ENCODE results near the gene TMEM18.

TMEM18 gene

DNA sequence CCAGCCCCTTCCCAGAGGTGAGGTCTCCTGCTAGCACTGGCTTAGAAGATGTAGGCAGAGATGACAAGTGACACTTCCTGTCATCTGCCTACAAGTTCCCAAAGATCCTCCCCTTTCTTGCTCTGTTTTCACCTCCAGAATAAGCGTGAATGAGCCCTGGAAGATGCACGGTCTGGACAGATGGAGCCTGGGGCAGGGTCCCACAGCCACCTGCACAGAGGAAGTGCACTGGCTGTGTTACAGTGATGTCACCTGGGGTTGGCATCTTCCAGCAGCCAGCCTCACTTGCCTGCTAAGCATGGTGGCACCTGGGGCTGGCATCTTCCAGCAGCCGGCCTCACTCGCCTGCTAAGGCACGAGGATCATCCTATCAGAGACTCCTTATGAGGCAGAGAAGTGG lies 32.3 kb downstream of the TMEM18 start:
- no peak for DNase-seq (ENCODE audit: low read depth in 2 of 2)
- TF ChIP-seq, protein P1, sequence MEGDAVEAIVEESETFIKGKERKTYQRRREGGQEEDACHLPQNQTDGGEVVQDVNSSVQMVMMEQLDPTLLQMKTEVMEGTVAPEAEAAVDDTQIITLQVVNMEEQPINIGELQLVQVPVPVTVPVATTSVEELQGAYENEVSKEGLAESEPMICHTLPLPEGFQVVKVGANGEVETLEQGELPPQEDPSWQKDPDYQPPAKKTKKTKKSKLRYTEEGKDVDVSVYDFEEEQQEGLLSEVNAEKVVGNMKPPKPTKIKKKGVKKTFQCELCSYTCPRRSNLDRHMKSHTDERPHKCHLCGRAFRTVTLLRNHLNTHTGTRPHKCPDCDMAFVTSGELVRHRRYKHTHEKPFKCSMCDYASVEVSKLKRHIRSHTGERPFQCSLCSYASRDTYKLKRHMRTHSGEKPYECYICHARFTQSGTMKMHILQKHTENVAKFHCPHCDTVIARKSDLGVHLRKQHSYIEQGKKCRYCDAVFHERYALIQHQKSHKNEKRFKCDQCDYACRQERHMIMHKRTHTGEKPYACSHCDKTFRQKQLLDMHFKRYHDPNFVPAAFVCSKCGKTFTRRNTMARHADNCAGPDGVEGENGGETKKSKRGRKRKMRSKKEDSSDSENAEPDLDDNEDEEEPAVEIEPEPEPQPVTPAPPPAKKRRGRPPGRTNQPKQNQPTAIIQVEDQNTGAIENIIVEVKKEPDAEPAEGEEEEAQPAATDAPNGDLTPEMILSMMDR (IDR thresholded peaks at IDR 0.05; ENCODE audit: low read depth, low read length) = no peak
- no peak overlapping the region for H3K4me3 ChIP-seq (replicated peaks in 1 of 2; ENCODE audit: low read depth in 2 of 2, low read length in 2 of 2)

DNA sequence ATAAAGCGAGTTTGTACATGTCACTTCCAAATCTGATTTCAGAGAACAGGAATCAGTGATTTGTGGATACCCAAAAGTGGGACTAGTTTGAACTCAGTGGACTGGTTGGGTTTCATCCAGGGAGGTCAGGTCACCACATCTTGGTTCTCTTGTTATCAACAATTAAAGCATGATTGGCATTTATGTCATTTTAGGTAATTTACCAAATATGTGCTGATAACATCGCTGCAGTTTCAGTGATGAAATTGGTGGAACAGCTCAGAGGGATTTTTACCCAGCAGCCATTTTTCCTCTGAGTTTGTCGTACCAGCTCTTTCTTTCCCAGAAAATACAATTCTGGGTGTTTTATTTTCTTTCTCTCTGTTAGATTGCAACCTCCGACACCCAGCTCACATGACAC lies 33.4 kb downstream of the TMEM18 start:
- TF ChIP-seq, protein P1 (IDR thresholded peaks at IDR 0.05; ENCODE audit: low read depth, low read length) = no peak
- DNase-seq (ENCODE audit: low read depth in 2 of 2) = no peak
- no peak overlapping the region for H3K4me3 ChIP-seq (replicated peaks in 1 of 2; ENCODE audit: low read depth in 2 of 2, low read length in 2 of 2)

DNA sequence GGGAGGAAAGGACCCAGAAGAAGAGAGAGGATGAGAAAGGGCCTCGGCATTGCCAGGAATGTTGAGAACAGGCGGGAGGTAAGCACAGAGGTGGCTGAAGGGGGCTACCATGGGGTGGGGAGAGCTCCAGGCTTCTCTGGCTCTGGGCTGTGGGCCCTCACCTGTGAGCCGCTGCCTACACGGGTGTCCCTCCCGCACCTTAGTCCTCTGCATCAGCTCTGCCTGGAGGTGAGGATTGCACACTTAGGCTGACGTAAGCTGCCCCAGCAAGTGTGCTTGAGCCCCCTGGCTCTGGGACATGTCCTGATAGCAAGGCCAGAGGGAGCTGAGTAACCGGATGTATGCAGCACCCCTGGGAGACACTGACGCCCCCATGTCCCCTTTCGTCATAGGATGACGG lies 33.9 kb downstream of the TMEM18 start:
- DNase-seq (ENCODE audit: low read depth in 2 of 2) = no peak
- no peak overlapping the region for H3K4me3 ChIP-seq (replicated peaks in 1 of 2; ENCODE audit: low read depth in 2 of 2, low read length in 2 of 2)
- TF ChIP-seq, protein P1 (IDR thresholded peaks at IDR 0.05; ENCODE audit: low read depth, low read length) = no peak

DNA sequence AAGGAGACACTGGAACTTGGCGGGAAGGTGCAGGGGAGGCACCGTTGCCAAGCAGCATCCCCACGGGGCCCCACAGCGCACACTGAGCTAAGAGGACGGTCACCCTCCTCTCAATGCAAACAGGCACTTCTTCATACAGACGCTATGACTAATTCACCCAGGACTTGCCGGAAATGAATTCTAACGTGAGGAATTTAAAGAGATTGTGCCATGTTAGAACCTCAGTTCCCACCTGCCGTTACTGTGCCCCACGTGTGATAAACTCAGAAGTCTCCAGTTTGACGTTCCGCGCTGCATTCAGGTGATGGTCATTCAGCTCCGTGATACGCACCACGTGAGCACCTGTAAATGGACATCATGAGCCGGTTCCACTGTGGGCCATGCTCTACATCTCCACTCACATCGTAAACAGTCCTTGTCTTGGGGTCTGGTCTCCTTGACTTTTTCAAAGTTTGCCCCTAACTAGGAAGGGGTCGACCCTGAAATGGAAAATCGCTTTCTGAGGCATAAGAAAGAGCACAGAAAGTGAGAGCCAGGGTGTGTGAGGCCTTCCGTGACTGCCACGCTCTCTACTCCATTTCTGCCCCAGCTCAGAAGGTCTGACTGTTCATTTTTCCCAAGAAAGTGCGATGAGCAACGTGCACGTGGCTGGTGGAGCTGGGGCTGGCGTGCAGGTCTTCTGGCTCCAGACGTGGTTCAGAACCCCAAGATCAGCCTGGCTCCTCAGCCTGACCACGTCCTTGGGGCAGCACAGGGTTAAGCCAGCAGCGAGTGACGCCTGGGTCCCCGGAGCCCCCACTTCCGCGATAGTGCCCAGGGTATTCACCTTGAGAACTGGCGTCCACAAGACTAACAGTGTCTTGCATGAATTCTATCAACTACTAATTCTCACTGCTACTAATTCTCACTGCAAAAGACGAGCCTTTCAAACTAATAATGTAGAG lies 35.1 kb downstream of the TMEM18 start:
- DNase-seq (ENCODE audit: low read depth in 2 of 2) = no peak
- no peak overlapping the region for H3K4me3 ChIP-seq (replicated peaks in 1 of 2; ENCODE audit: low read depth in 2 of 2, low read length in 2 of 2)
- TF ChIP-seq, protein P1 (IDR thresholded peaks at IDR 0.05; ENCODE audit: low read depth, low read length) = no peak

DNA sequence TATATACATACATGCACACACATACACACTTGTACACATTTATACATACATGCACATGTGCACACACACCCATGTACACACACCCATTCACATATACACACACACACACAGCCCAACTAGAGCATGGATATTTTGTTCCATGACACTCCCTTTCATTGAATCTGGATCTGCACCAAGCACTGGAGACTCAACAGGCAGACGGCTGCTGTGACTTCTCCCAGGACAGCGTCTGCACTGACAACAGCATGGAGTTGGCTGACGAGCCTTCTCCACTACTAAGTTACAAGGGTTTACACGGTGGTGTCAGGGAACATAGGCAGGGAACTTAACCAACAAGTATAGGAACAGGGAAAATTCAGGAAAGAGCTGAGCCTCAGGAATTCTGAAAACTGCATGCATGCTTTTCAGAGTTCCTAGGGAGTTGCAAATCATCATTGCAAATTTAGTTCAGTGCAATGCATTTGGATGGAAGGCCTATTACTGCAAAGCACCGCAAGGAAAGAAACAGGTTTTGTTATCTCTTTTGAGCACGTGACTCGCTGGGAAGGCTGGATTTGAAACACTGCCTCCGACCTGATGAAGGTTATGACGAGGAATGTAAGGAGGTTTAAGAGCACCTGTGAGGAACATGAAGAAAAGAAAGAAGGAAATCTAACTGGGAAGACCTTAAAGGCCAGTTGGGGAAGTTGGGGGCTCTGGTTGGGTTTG lies 35.9 kb downstream of the TMEM18 start:
- DNase-seq (ENCODE audit: low read depth in 2 of 2) = no peak
- TF ChIP-seq, protein P1 (IDR thresholded peaks at IDR 0.05; ENCODE audit: low read depth, low read length) = no peak
- no peak overlapping the region for H3K4me3 ChIP-seq (replicated peaks in 1 of 2; ENCODE audit: low read depth in 2 of 2, low read length in 2 of 2)

DNA sequence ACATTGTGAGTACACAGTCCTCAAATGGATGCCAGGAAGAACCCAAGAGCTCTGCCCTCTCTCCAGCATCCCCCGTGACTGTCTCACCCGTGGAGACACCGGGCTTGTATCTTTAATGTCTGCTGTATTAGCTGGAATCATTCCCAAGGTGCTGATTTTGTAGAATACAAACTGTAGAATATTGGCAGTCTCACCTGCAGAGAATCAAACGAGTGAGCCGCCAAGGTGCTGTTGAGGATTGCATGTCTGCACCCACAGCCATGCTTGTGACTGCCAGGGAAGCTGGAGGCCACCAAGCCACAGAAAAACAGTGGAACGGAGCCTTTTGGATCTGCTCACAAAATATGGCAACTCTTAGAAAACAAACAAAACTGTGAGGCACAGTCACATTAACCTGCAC lies 37.5 kb downstream of the TMEM18 start:
- TF ChIP-seq, protein P1 (IDR thresholded peaks at IDR 0.05; ENCODE audit: low read depth, low read length) = no peak
- no peak overlapping the region for H3K4me3 ChIP-seq (replicated peaks in 1 of 2; ENCODE audit: low read depth in 2 of 2, low read length in 2 of 2)
- no peak for DNase-seq (ENCODE audit: low read depth in 2 of 2)
